Measurements from ENCODE around the gene UBR4. TPM values are rescaled to one million over a fixed set of nuclear protein-coding genes. Genes with fewer than 3 reads are reported as not detected.

The UBR4 gene
- total RNA-seq, 1 experiment from 2014 or later: 131 TPM

DNA sequence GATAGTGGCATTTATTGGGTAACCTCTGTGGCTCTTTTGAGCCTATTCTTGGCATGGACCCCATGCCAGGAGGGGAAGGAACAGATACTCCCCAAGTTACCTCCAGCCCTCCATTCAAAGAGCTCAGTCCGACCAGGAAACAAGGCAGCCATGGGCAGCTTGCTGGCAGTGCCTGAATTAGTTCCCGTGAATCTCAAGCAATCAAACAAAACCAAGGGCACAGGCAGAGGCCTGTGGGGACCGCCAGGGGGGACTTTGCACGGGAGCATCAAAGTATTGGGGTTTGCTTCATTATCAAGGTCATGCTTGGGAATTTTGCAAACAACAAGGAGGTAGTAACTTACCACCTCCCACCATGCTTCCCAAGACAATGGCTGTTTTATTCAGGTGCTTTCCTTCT is 172.4 kb downstream of the UBR4 start:
- Histone ChIP-seq H3K27me3 (ENCODE audit: insufficient read depth, low read length) (no peaks in the 10 kb centered on the region), H3K4me1 (ENCODE audit: insufficient read depth, low read length) (no peaks in the 10 kb centered on the region), H4K91ac (ENCODE audit: insufficient read length, low read depth, low read length) (no peak overlapping the region), H3K4ac (ENCODE audit: low read depth, low read length) (no peak overlapping the region), H2AFZ (ENCODE audit: low read length) (no peak overlapping the region), H3K14ac (ENCODE audit: insufficient read depth, low read length) (no peak overlapping the region), H3K9me3 (ENCODE audit: control insufficient read depth, low read depth, low read length) (no peaks in the 10 kb centered on the region), H3K4me2 (ENCODE audit: insufficient read depth, insufficient read length, low read length) (no peak overlapping the region), H3K23me2 (ENCODE audit: insufficient read length, low read depth, low read length, poor library complexity, severe bottlenecking) (no peaks in the 10 kb centered on the region), H2BK120ac (ENCODE audit: low read depth, low read length, poor library complexity, severe bottlenecking) (no peak overlapping the region), H2BK5ac (ENCODE audit: insufficient read length, low read length) (no peak overlapping the region), H3K18ac (ENCODE audit: insufficient read length, low read depth, low read length) (no peak overlapping the region), H4K20me1 (ENCODE audit: control insufficient read depth, insufficient read depth, insufficient read length) (peaks cover 3% of the 10 kb centered on the region), H4K5ac (ENCODE audit: insufficient read length, low read depth, low read length) (no peak overlapping the region), H3K23ac (ENCODE audit: insufficient read length, low read depth, low read length) (no peak overlapping the region), H3K9ac (ENCODE audit: extremely low read depth, insufficient read length, low read length) (no peak overlapping the region), H4K8ac (replicated peaks; ENCODE audit: insufficient read length, low read depth, low read length) (no peak overlapping the region), H3K56ac (ENCODE audit: insufficient read length, low read depth, low read length) (no peak overlapping the region), H3K79me1 (ENCODE audit: insufficient read depth, low read depth, low read length, poor library complexity, severe bottlenecking) (no peaks in the 10 kb centered on the region), H2BK12ac (ENCODE audit: insufficient read length, low read depth, low read length) (no peak overlapping the region), H2AK5ac (ENCODE audit: insufficient read length, low read length) (no peak overlapping the region), H2BK20ac (ENCODE audit: low read depth, low read length, poor library complexity, severe bottlenecking) (no peak overlapping the region), H3K79me2 (ENCODE audit: insufficient read depth, low read length) (no peaks in the 10 kb centered on the region), H3T11ph (ENCODE audit: low read length) (no peak overlapping the region), H3K27ac (ENCODE audit: insufficient read length, low read depth, low read length) (no peak overlapping the region), H2BK15ac (ENCODE audit: low read depth, low read length) (no peak overlapping the region)
- no peak overlapping the region for H3K27ac Mint-ChIP-seq
- TF ChIP-seq CTCF (conservative IDR thresholded peaks at IDR 0.05): no peak
- no peak overlapping the region for H3K4me3 Mint-ChIP-seq
- H3K36me3 Mint-ChIP-seq (ENCODE audit: insufficient read depth in 1 of 3, low read depth in 3 of 3): no peaks in the 10 kb centered on the region
- H3K9me3 Mint-ChIP-seq: no peaks in the 10 kb centered on the region
- WGBS (ENCODE audit: extremely low coverage, insufficient read length, low lambda C conversion rate): no CpG with 5 or more reads among the region's 4 CpGs
- H3K4me1 Mint-ChIP-seq: peaks cover 0 to 12% of the 10 kb centered on the region in 2 experiments; a peak in 2 of 4 replicates
- peaks cover 9% of the 10 kb centered on the region; the same call in 1 of the 2 replicates for H3K27me3 Mint-ChIP-seq (ENCODE audit: low read depth)
- DNase-seq: no peak
